ENCODE measurements around the gene GAL. TPM values are rescaled to one million over a fixed set of nuclear protein-coding genes. Genes with fewer than 3 reads are reported as not detected.

Gene GAL
- total and polyA plus RNA-seq, 3 donors from 2014 or later = 1.1 to 1.3 TPM; not detected in 1

- intact Hi-C loops (cut with DNase I; ENCODE audit: low total_unique reads) = no loop called here
- no peaks in the 10 kb centered on the region for H3K27me3 ChIP-seq
- no peak overlapping the region for H3K27ac ChIP-seq
- H3K4me1 ChIP-seq = no peaks in the 10 kb centered on the region
- WGBS, 2 donors = 58 to 60% methylated on average over 16 of the region's 16 CpGs
- H3K36me3 ChIP-seq (ENCODE audit: low read depth, missing control alignments) = no peaks in the 10 kb centered on the region
- TF ChIP-seq POLR2A (IDR thresholded peaks at IDR 0.05) (no peak), CTCF (IDR thresholded peaks at IDR 0.05) (no peak)
- no peak overlapping the region for H3K4me3 ChIP-seq
- no peaks in the 10 kb centered on the region for H3K9me3 ChIP-seq
- DNase-seq = no peak
Measured at GRCh38 chr11:68690671-68691401, 6.5 kb downstream of the GAL start.

- Histone ChIP-seq H3K27me3 (no peaks in the 10 kb centered on the region), H3K36me3 (ENCODE audit: low read depth, missing control alignments) (no peaks in the 10 kb centered on the region), H3K4me1 (no peaks in the 10 kb centered on the region), H3K9me3 (no peaks in the 10 kb centered on the region), H3K4me3 (no peak overlapping the region), H3K27ac (no peak overlapping the region)
- no peak for TF ChIP-seq CTCF (IDR thresholded peaks at IDR 0.05)
- no peak for TF ChIP-seq POLR2A (IDR thresholded peaks at IDR 0.05)
- intact Hi-C loops (cut with DNase I; ENCODE audit: low total_unique reads) = no loop called here
- DNase-seq = no peak
- WGBS, 2 donors = 83% methylated on average over 9 of the region's 9 CpGs
Measured at GRCh38 chr11:68691402-68691784, 7.0 kb downstream of the GAL start.

- H3K9me3 ChIP-seq = no peaks in the 10 kb centered on the region
- no peak for TF ChIP-seq CTCF (IDR thresholded peaks at IDR 0.05)
- TF ChIP-seq POLR2A (IDR thresholded peaks at IDR 0.05) = no peak
- 78 to 93% methylated on average over 10 of the region's 10 CpGs for WGBS, 2 donors
- no peaks in the 10 kb centered on the region for H3K4me1 ChIP-seq
- DNase-seq = no peak
- no peaks in the 10 kb centered on the region for H3K27me3 ChIP-seq
- no peak overlapping the region for H3K27ac ChIP-seq
- no peaks in the 10 kb centered on the region for H3K36me3 ChIP-seq (ENCODE audit: low read depth, missing control alignments)
- intact Hi-C loops (cut with DNase I; ENCODE audit: low total_unique reads) = no loop called here
- H3K4me3 ChIP-seq = no peak overlapping the region
Measured at GRCh38 chr11:68692115-68692514, 7.8 kb downstream of the GAL start.

- Histone ChIP-seq H3K36me3 (ENCODE audit: low read depth, missing control alignments) (no peaks in the 10 kb centered on the region), H3K4me1 (no peaks in the 10 kb centered on the region), H3K9me3 (no peaks in the 10 kb centered on the region), H3K27ac (no peak overlapping the region), H3K4me3 (no peak overlapping the region), H3K27me3 (no peaks in the 10 kb centered on the region)
- TF ChIP-seq CTCF (IDR thresholded peaks at IDR 0.05) (no peak), POLR2A (IDR thresholded peaks at IDR 0.05) (no peak)
- 77 to 82% methylated on average over 14 to 15 of the region's 15 CpGs for WGBS, 2 donors
- intact Hi-C loops (cut with DNase I; ENCODE audit: low total_unique reads) = no loop called here
- DNase-seq = no peak
Measured at GRCh38 chr11:68692871-68693483, 8.6 kb downstream of the GAL start.

GRCh38 chr11:68693484-68693882 lies 9.1 kb downstream of the GAL start:
- Histone ChIP-seq H3K27ac (no peak overlapping the region), H3K27me3 (no peaks in the 10 kb centered on the region), H3K36me3 (ENCODE audit: low read depth, missing control alignments) (no peaks in the 10 kb centered on the region), H3K9me3 (no peaks in the 10 kb centered on the region), H3K4me1 (no peaks in the 10 kb centered on the region), H3K4me3 (no peak overlapping the region)
- intact Hi-C loops (cut with DNase I; ENCODE audit: low total_unique reads) = no loop called here
- WGBS, 2 donors = 86 to 89% methylated on average over 10 of the region's 10 CpGs
- TF ChIP-seq CTCF (IDR thresholded peaks at IDR 0.05) = no peak
- no peak for TF ChIP-seq POLR2A (IDR thresholded peaks at IDR 0.05)
- DNase-seq = no peak
